H9 (cell line): ENCODE data around the gene SMPD4. TPM values are rescaled to one million over a fixed set of nuclear protein-coding genes. Genes with fewer than 3 reads are reported as not detected.
"Not testable (repeated sequence)": the region's sequence is repeated elsewhere in the genome, so short reads cannot be mapped to it uniquely, and the experiment has no call there.

Experiments
- DNase-seq: peaks from one replicate; pipeline ENCODE4 v3.0.0-alpha.2; 2017
- H2AFZ ChIP-seq: one replicate; pipeline ENCODE4 v1.6.1; 2013; ENCODE audit warnings: mild to moderate bottlenecking, low read length, control low read depth, moderate library complexity
- H2AK5ac ChIP-seq: 2 replicates; pipeline ENCODE4 v1.6.1; 2013; ENCODE audit warnings: low read length, control low read depth, mixed read lengths; ENCODE audit not compliant: insufficient read length
- H2BK120ac ChIP-seq: one replicate; pipeline ENCODE4 v1.6.1; 2013; ENCODE audit warnings: low read depth, mild to moderate bottlenecking, low read length, control low read depth, inconsistent platforms; ENCODE audit not compliant: poor library complexity, severe bottlenecking
- H2BK12ac ChIP-seq: 2 replicates; pipeline ENCODE4 v1.6.1; 2013; ENCODE audit warnings: low read length, control low read depth, mixed read lengths, low read depth; ENCODE audit not compliant: insufficient read length
- H2BK15ac ChIP-seq: 2 replicates; pipeline ENCODE4 v1.6.1; 2013; ENCODE audit warnings: low read depth, low read length, control low read depth
- H2BK20ac ChIP-seq: one replicate; pipeline ENCODE4 v1.6.1; 2013; ENCODE audit warnings: low read depth, mild to moderate bottlenecking, low read length, control low read depth, inconsistent platforms; ENCODE audit not compliant: poor library complexity, severe bottlenecking
- H2BK5ac ChIP-seq: 2 replicates; pipeline ENCODE4 v1.6.1; 2013; ENCODE audit warnings: low read length, control low read depth, mixed read lengths; ENCODE audit not compliant: insufficient read length
- H3K14ac ChIP-seq: 2 replicates; pipeline ENCODE4 v1.6.1; 2013; ENCODE audit warnings: low read length, control low read depth; ENCODE audit not compliant: insufficient read depth
- H3K18ac ChIP-seq: 2 replicates; pipeline ENCODE4 v1.6.1; 2013; ENCODE audit warnings: low read depth, mild to moderate bottlenecking, mixed read lengths, low read length, control low read depth; ENCODE audit not compliant: insufficient read length
- H3K23ac ChIP-seq: 2 replicates; pipeline ENCODE4 v1.6.1; 2013; ENCODE audit warnings: low read length, control low read depth, mixed read lengths, low read depth; ENCODE audit not compliant: insufficient read length
- H3K23me2 ChIP-seq: 2 replicates; pipeline ENCODE4 v1.6.1; 2013; ENCODE audit warnings: low read depth, mild to moderate bottlenecking, mixed read lengths, low read length, control low read depth; ENCODE audit not compliant: insufficient read length, poor library complexity, severe bottlenecking
- H3K27ac ChIP-seq: 2 replicates; pipeline ENCODE4 v1.5.1; 2013; ENCODE audit warnings: low read length, control low read depth, mixed read lengths, low read depth; ENCODE audit not compliant: insufficient read length
- H3K27me3 ChIP-seq: 2 replicates; pipeline ENCODE4 v1.6.1; 2013; ENCODE audit warnings: low read length, control low read depth, inconsistent platforms; ENCODE audit not compliant: insufficient read depth
- H3K4ac ChIP-seq: 2 replicates; pipeline ENCODE4 v1.6.1; 2013; ENCODE audit warnings: low read depth, mild to moderate bottlenecking, control low read depth, inconsistent platforms, low read length, moderate library complexity
- H3K4me1 ChIP-seq: 2 replicates; pipeline ENCODE4 v1.6.1; 2013; ENCODE audit warnings: low read length, control low read depth, inconsistent platforms; ENCODE audit not compliant: insufficient read depth
- H3K4me2 ChIP-seq: 2 replicates; pipeline ENCODE4 v1.6.1; 2013; ENCODE audit warnings: low read length, control low read depth, mixed read lengths; ENCODE audit not compliant: insufficient read length, insufficient read depth
- H3K56ac ChIP-seq: 2 replicates; pipeline ENCODE4 v1.6.1; 2013; ENCODE audit warnings: low read depth, mild to moderate bottlenecking, mixed read lengths, low read length, control low read depth; ENCODE audit not compliant: insufficient read length
- H3K79me1 ChIP-seq: 2 replicates; pipeline ENCODE4 v1.6.1; 2013; ENCODE audit warnings: low read depth, mild to moderate bottlenecking, moderate library complexity, low read length, control low read depth, inconsistent platforms; ENCODE audit not compliant: insufficient read depth, poor library complexity, severe bottlenecking
- H3K79me2 ChIP-seq: 2 replicates; pipeline ENCODE4 v1.6.1; 2013; ENCODE audit warnings: low read length, control low read depth, inconsistent platforms; ENCODE audit not compliant: insufficient read depth
- H3K9ac ChIP-seq: 2 replicates; pipeline ENCODE4 v1.6.1; 2013; ENCODE audit warnings: low read length, control low read depth, mixed read lengths; ENCODE audit not compliant: insufficient read length; ENCODE audit errors: extremely low read depth
- H3K9me3 ChIP-seq: one replicate; pipeline ENCODE4 v1.6.1; 2013; ENCODE audit warnings: low read depth, low read length, inconsistent platforms; ENCODE audit not compliant: control insufficient read depth
- H3T11ph ChIP-seq: one replicate; pipeline ENCODE4 v1.6.1; 2013; ENCODE audit warnings: mild to moderate bottlenecking, low read length, control low read depth, inconsistent platforms
- H4K20me1 ChIP-seq: one replicate; pipeline ENCODE4 v1.6.1; 2013; ENCODE audit not compliant: control insufficient read depth, insufficient read length, insufficient read depth
- H4K5ac ChIP-seq: 2 replicates; pipeline ENCODE4 v1.6.1; 2013; ENCODE audit warnings: low read depth, mild to moderate bottlenecking, mixed read lengths, low read length, control low read depth; ENCODE audit not compliant: insufficient read length
- H4K8ac ChIP-seq: replicated peaks from 2 replicates; pipeline ENCODE4 v1.6.1; 2013; ENCODE audit warnings: low read length, control low read depth, mixed read lengths, low read depth; ENCODE audit not compliant: insufficient read length
- H4K91ac ChIP-seq: 2 replicates; pipeline ENCODE4 v1.6.1; 2013; ENCODE audit warnings: low read depth, mild to moderate bottlenecking, moderate library complexity, mixed read lengths, low read length, control low read depth; ENCODE audit not compliant: insufficient read length
- H3K27ac Mint-ChIP-seq, 3 experiments: 2 replicates in 2 of 3; 3 replicates in 1 of 3; pipeline ENCODE4 v1.8.0; 2020 to 2021; ENCODE audit warnings: mixed read lengths in 3 of 3, mild to moderate bottlenecking in 1 of 3, moderate library complexity in 1 of 3
- H3K27me3 Mint-ChIP-seq: 2 replicates; pipeline ENCODE4 v1.8.0; 2021; ENCODE audit warnings: low read depth, mild to moderate bottlenecking, moderate library complexity, mixed read lengths
- H3K36me3 Mint-ChIP-seq, 3 experiments: 2 replicates in 2 of 3; 3 replicates in 1 of 3; pipeline ENCODE4 v1.8.0; 2020 to 2021; ENCODE audit warnings: low read depth in 3 of 3, mixed read lengths in 3 of 3; ENCODE audit not compliant: insufficient read depth in 1 of 3
- H3K4me1 Mint-ChIP-seq, 2 experiments: 2 replicates each; pipeline ENCODE4 v1.8.0; 2020; ENCODE audit warnings: mixed read lengths in 2 of 2
- H3K4me3 Mint-ChIP-seq, 2 experiments: 2 replicates in 1 of 2; 3 replicates in 1 of 2; pipeline ENCODE4 v1.8.0; 2020 to 2021; ENCODE audit warnings: mild to moderate bottlenecking in 2 of 2, mixed read lengths in 2 of 2, moderate library complexity in 1 of 2
- H3K9me3 Mint-ChIP-seq, 2 experiments: 2 replicates in 1 of 2; 3 replicates in 1 of 2; pipeline ENCODE4 v1.8.0; 2020; ENCODE audit warnings: mild to moderate bottlenecking in 2 of 2, mixed read lengths in 2 of 2, moderate library complexity in 1 of 2
- WGBS: extraction: QIAGEN DNeasy Blood & Tissue Kit; methylation state at CpG from one replicate; pipeline ENCODE4 v1.1.7; 2013; ENCODE audit warnings: missing lambda C conversion rate, low lambda C conversion rate, mixed read lengths; ENCODE audit not compliant: insufficient read length; ENCODE audit errors: extremely low coverage; 5-methylcytosine and 5-hydroxymethylcytosine counted together
- total RNA-seq: library from RNA; stranded (reverse); gene quantifications from 2 replicates; pipeline ENCODE4 v1.2.1, GENCODE V29; 2021

Gene SMPD4
- total RNA-seq, 1 experiment from 2014 or later, result 105 TPM

- not testable (repeated sequence) for H3K9me3 ChIP-seq, H2AK5ac ChIP-seq, H2BK15ac ChIP-seq, DNase-seq, H3K56ac ChIP-seq, H2BK20ac ChIP-seq, H3K27me3 Mint-ChIP-seq, H3K9ac ChIP-seq, H3K23ac ChIP-seq, H3T11ph ChIP-seq, H4K20me1 ChIP-seq, H3K4me1 Mint-ChIP-seq, H3K4ac ChIP-seq, H2AFZ ChIP-seq, H2BK5ac ChIP-seq, H4K91ac ChIP-seq, H4K5ac ChIP-seq, H3K27ac ChIP-seq, H3K23me2 ChIP-seq, H2BK12ac ChIP-seq, H3K9me3 Mint-ChIP-seq, H3K79me2 ChIP-seq, H2BK120ac ChIP-seq, H3K18ac ChIP-seq, H3K4me3 Mint-ChIP-seq, H3K27me3 ChIP-seq, H3K27ac Mint-ChIP-seq, H3K4me2 ChIP-seq, H3K79me1 ChIP-seq, H3K14ac ChIP-seq, H4K8ac ChIP-seq, H3K4me1 ChIP-seq
- H3K36me3 Mint-ChIP-seq, result peaks cover 7 to 50% (median 35%) of the 10 kb centered on the region in 3 experiments; a peak in 6 of 7 replicates
- WGBS, result no CpG with 5 or more reads among the region's 23 CpGs
Measured at GRCh38 chr2:130153721-130154422, 27.5 kb downstream of the SMPD4 start.
